Lung (tissue), 12 donors: ENCODE results near the gene STX16. TPM values are rescaled to one million over a fixed set of nuclear protein-coding genes. Genes with fewer than 3 reads are reported as not detected.

ENCODE experiments used
- ATAC-seq: fragments of 200-7000 bp; cut with Tn5 transposase; one replicate; pipeline ENCODE4 v1.9.1; 2020; ENCODE audit warnings: moderate number of reproducible peaks; ENCODE audit not compliant: insufficient read depth, low FRiP score
- DNase-seq, 3 donors: peaks; one replicate each; pipeline ENCODE4 v3.0.0-alpha.2; 2013 to 2017
- H3K27ac ChIP-seq, 2 donors: one replicate each; pipeline ENCODE4 v1.5.1; 2013; ENCODE audit warnings: mild to moderate bottlenecking in 2 of 2, moderate library complexity in 2 of 2, control low read depth in 1 of 2, inconsistent platforms in 1 of 2, low read depth in 1 of 2, low read length in 1 of 2
- H3K27me3 ChIP-seq, 3 donors: one replicate each; pipeline ENCODE4 v1.5.1; 2013; ENCODE audit warnings: low read length in 2 of 3; ENCODE audit not compliant: control insufficient read depth in 3 of 3, insufficient read depth in 3 of 3
- H3K36me3 ChIP-seq, 4 donors: one replicate each; pipeline ENCODE4 v1.5.1; 2013; ENCODE audit warnings: low read length in 4 of 4, mild to moderate bottlenecking in 1 of 4, moderate library complexity in 1 of 4; ENCODE audit not compliant: control insufficient read depth in 4 of 4, insufficient read depth in 4 of 4
- H3K4me1 ChIP-seq, 5 donors: one replicate each; pipeline ENCODE4 v1.5.1; 2013; ENCODE audit warnings: low read length in 5 of 5, mild to moderate bottlenecking in 2 of 5, moderate library complexity in 1 of 5; ENCODE audit not compliant: control insufficient read depth in 5 of 5, insufficient read depth in 5 of 5
- H3K4me3 ChIP-seq: one replicate; pipeline ENCODE4 v1.5.1; 2013; ENCODE audit warnings: mild to moderate bottlenecking, control low read depth, moderate library complexity
- H3K9ac ChIP-seq, 2 donors: one replicate each; pipeline ENCODE4 v1.5.1; 2013; ENCODE audit warnings: low read length in 2 of 2, control low read depth in 1 of 2; ENCODE audit not compliant: insufficient read depth in 1 of 2
- H3K9me3 ChIP-seq, 4 donors: one replicate each; pipeline ENCODE4 v1.5.1; 2013; ENCODE audit warnings: low read length in 3 of 4, mild to moderate bottlenecking in 1 of 4, moderate library complexity in 1 of 4; ENCODE audit not compliant: control insufficient read depth in 4 of 4, insufficient read depth in 3 of 4
- WGBS, 2 donors: extraction: QIAGEN DNeasy Blood & Tissue Kit; methylation state at CpG; one replicate each; pipeline ENCODE4 v1.1.7; 2013; 5-methylcytosine and 5-hydroxymethylcytosine counted together
- polyA plus RNA-seq, 2 donors: library from polyadenylated mRNA; stranded (reverse); fragments of 200-250 nt; gene quantifications; one replicate each; pipeline ENCODE4 v1.2.1, GENCODE V29; 2013
- total RNA-seq, 2 donors: library from RNA; depleted of rRNA in 1 of 2; stranded (reverse); fragments of >200 nt in 1 of 2; gene quantifications; one replicate each; pipeline ENCODE4 v1.2.1, GENCODE V29; 2014 to 2021
- TF ChIP-seq, protein P1 (sequence below): IDR thresholded peaks from 2 replicates; pipeline ENCODE4 v1.5.1; 2012; ENCODE audit warnings: mild to moderate bottlenecking; ENCODE audit errors: control extremely low read depth, extremely low read depth
- donor health status: control.
- donor health status: control.
- donor health status: Bipolar disorder and iron deficiency.
- donor health status: healthy.
- donor health status: DM: yes; HTN: yes; CAD: no.

The STX16 gene
- total and polyA plus RNA-seq, 4 donors = 37.1 to 85.2 (median 46.9) TPM

DNA sequence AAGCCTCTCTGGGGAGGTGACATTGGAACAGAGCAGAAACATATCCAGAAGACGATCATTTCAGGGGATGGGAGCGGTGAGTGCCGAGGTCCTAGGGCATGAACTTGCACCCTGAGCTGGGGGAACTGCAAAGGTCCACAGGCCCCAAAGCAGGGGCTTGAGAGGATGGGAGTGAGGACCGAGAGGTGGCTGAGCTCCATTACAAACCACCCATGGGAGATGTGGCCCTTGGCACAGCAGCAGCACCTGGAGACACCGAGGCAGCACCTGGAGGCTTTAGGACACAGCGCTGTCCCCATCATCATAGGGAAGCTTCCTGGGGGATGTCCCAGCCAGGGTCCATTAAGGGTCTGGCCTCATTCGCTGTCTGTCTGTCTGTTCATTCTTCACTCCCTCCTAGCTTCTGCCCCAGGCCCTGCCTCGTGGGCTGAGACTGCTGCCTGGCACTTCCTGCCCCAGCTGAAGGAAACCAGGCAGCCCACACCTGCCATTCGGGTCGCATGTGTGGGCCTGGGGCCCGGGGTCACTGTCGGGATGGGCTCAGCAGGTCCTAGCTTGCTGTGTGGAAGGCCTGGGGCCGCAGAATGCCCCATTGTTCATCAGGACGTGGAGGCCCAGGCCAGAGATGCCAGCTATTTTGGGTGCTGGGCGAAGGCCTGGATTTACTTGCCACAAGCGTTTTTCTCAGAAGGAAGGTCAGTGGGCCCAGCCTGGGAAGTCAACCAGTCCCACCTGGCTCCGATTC is 42.8 kb upstream of the STX16 start:
- Histone ChIP-seq H3K9ac (no peak overlapping the region), H3K9me3 (no peaks in the 10 kb centered on the region), H3K4me3 (no peak overlapping the region), H3K36me3 (no peaks in the 10 kb centered on the region), H3K27ac (no peak overlapping the region), H3K4me1 (peaks cover 0 to 32% (median 4%) of the 10 kb centered on the region in 5 donors), H3K27me3 (no peaks in the 10 kb centered on the region)
- WGBS, 2 donors = 78 to 85% methylated on average over 17 of the region's 17 CpGs
- ATAC-seq (no peak), DNase-seq (no peak)
- TF ChIP-seq, protein P1, sequence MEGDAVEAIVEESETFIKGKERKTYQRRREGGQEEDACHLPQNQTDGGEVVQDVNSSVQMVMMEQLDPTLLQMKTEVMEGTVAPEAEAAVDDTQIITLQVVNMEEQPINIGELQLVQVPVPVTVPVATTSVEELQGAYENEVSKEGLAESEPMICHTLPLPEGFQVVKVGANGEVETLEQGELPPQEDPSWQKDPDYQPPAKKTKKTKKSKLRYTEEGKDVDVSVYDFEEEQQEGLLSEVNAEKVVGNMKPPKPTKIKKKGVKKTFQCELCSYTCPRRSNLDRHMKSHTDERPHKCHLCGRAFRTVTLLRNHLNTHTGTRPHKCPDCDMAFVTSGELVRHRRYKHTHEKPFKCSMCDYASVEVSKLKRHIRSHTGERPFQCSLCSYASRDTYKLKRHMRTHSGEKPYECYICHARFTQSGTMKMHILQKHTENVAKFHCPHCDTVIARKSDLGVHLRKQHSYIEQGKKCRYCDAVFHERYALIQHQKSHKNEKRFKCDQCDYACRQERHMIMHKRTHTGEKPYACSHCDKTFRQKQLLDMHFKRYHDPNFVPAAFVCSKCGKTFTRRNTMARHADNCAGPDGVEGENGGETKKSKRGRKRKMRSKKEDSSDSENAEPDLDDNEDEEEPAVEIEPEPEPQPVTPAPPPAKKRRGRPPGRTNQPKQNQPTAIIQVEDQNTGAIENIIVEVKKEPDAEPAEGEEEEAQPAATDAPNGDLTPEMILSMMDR = no peak

DNA sequence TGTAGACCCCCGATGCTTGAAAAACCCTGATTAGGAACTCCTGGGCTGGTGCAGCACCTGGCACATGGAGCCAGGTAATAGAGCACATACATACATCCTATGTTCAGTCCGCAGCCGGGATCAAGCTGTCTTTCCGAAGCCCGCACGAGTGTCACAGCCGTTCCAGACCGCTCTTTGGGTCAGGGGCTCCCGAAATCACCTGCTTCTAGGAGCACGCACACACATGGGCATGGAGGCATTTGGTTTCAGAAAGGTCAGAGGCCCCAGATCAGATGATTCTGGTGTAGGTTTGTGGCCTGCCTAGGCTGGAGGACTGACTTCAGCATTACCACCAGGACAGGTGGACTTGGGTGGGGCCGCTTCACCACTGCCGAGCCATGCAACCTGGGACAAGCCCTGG is 42.1 kb upstream of the STX16 start:
- DNase-seq (no peak), ATAC-seq (no peak)
- Histone ChIP-seq H3K36me3 (no peaks in the 10 kb centered on the region), H3K27ac (no peak overlapping the region), H3K27me3 (no peaks in the 10 kb centered on the region), H3K9me3 (no peaks in the 10 kb centered on the region), H3K4me3 (no peak overlapping the region), H3K4me1 (peaks cover 0 to 29% (median 4%) of the 10 kb centered on the region in 5 donors), H3K9ac (no peak overlapping the region)
- TF ChIP-seq, protein P1 = no peak
- 95 to 96% methylated on average over 12 of the region's 12 CpGs for WGBS, 2 donors

DNA sequence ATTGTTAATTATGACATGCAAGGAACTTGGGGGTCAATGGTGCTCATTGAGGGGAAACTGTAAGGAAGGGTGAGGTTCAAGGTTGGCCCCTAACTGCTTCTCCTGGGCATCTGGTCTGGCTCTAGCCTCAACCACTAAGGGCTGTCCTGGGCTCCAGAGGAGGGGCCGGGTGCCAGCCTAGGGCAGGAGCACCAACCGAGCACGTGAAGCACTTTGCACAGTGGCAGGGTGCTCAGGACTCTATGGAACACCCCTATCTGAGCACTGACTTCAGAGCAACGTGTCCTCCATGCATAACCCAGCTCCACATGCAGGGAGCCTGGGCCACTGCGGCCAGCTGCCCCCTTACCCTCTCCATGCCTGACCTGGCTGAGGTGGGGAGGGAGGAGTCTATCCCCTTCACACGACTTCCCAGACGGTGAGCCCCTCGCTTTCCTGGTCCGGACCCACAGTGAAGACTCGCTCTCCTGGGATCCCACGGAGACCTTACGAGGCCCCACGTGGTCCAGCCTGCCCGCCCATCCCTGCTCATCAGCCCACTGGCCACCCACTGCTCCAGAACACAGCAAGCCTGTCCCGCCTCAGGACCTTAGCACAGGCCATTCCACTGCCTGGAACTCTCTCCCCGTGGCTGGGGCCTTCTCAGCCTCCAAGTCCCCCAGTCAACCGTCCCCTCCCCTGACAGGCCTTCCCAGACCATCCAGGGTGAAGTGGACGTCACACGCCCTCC is 40.8 kb upstream of the STX16 start:
- no peak overlapping the region for H3K27ac ChIP-seq
- TF ChIP-seq, protein P1 = no peak
- ATAC-seq (no peak), DNase-seq (no peak)
- H3K4me3 ChIP-seq = no peak overlapping the region
- H3K9ac ChIP-seq = no peak overlapping the region
- H3K9me3 ChIP-seq = no peaks in the 10 kb centered on the region
- peaks cover 0 to 17% (median 4%) of the 10 kb centered on the region in 5 donors for H3K4me1 ChIP-seq
- no peaks in the 10 kb centered on the region for H3K27me3 ChIP-seq
- 87 to 92% methylated on average over 18 to 19 of the region's 19 CpGs for WGBS, 2 donors
- H3K36me3 ChIP-seq = no peaks in the 10 kb centered on the region
